ENCODE measurements around the gene SLC41A3. TPM values are rescaled to one million over a fixed set of nuclear protein-coding genes. Genes with fewer than 3 reads are reported as not detected.

The SLC41A3 gene
- total RNA-seq, result 10 to 100 TPM; 14.2 to 19.8 TPM
- 10 to 100 TPM in 1 of 2 donors, 1 to 10 TPM in 1; 9.3 to 11.2 TPM for polyA plus RNA-seq

DNA sequence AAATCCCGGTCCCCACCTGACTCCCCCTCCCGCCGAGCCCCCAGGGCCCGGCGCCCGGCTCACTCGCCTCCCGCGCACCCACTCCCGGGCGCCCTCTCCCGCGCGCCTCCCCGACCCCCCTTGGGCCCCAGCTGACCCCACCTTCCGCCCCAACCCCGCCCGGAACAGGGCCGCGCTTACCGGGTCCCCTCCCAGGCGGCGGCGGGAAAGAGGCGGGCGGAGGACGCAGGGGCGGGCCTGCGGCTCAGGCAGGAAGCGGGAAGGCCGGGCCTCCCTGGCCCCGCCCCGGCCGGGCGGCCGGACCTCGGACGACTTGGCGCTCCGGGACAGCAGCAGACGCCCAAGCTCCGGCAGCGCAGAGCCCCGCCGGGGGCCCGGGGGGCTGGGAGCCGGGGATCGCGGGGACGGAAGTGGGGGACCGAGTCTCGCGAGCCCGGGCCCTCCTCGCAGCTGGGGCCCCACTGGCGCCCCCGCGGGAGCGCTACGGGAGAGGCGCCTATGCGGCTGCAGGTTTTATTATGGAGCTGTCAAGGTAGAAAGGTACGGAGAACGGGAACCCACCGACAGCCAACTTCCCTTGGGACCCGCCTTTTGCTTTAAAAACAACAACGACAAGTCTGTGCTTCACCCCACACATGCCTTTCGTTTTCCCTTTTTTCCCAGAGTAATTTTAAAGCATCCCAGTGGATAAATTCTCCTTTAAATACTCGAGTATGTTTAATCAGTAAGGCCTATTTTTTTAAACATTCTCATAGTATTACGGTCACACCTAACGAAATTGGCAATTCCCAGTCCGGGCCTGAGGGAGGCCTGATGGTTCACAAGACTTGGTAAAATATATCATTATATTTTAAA, at the start of gene SLC41A3:
TSS of gene SLC41A3 (minus strand) at position 212 of the 855 bp plus-strand sequence. CDS start 15,905 bp downstream, outside the sequence.
- Histone ChIP-seq H3K4me3 (ENCODE audit: low read depth in 1 of 3, low read length in 3 of 3) (peak within 1 kb of the TSS; percentile 27 to 99 (median 78)), H3K9me3 (ENCODE audit: control insufficient read depth in 4 of 4, low read length in 3 of 4) (no peaks in the 10 kb centered on the region), H3K36me3 (ENCODE audit: control insufficient read depth in 4 of 4, insufficient read depth in 3 of 4, low read depth in 1 of 4, low read length in 3 of 4) (no peaks in the 10 kb centered on the region), H3K27me3 (ENCODE audit: control insufficient read depth in 4 of 4, insufficient read depth in 4 of 4, low read length in 3 of 4) (no peaks in the 10 kb centered on the region), H3K27ac (ENCODE audit: low read depth in 1 of 2, low read length in 2 of 2) (peak within 1 kb of the TSS; percentile 53 to 63), H3K9ac (ENCODE audit: low read depth in 1 of 2, low read length in 2 of 2) (peak within 1 kb of the TSS; percentile 49), H3K4me1 (ENCODE audit: control insufficient read depth in 4 of 4, insufficient read depth in 4 of 4, low read length in 3 of 4) (peaks cover 0 to 12% (median 4%) of the 10 kb centered on the region in 4 donors)
- no peak for TF ChIP-seq YY1 (IDR thresholded peaks at IDR 0.05)
- TF ChIP-seq, protein P1, sequence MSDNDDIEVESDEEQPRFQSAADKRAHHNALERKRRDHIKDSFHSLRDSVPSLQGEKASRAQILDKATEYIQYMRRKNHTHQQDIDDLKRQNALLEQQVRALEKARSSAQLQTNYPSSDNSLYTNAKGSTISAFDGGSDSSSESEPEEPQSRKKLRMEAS (IDR thresholded peaks at IDR 0.05), result no peak
- peak; percentile 4 for TF ChIP-seq SP1 (IDR thresholded peaks at IDR 0.05)
- TF ChIP-seq, protein P2, sequence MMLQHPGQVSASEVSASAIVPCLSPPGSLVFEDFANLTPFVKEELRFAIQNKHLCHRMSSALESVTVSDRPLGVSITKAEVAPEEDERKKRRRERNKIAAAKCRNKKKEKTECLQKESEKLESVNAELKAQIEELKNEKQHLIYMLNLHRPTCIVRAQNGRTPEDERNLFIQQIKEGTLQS (IDR thresholded peaks at IDR 0.05), result no peak
- no peak for TF ChIP-seq TAF1 (conservative IDR thresholded peaks at IDR 0.05)
- TF ChIP-seq FOXA1 (IDR thresholded peaks at IDR 0.05), result no peak
- TF ChIP-seq NR2F2 (IDR thresholded peaks at IDR 0.05), result no peak
- TF ChIP-seq, protein P3, sequence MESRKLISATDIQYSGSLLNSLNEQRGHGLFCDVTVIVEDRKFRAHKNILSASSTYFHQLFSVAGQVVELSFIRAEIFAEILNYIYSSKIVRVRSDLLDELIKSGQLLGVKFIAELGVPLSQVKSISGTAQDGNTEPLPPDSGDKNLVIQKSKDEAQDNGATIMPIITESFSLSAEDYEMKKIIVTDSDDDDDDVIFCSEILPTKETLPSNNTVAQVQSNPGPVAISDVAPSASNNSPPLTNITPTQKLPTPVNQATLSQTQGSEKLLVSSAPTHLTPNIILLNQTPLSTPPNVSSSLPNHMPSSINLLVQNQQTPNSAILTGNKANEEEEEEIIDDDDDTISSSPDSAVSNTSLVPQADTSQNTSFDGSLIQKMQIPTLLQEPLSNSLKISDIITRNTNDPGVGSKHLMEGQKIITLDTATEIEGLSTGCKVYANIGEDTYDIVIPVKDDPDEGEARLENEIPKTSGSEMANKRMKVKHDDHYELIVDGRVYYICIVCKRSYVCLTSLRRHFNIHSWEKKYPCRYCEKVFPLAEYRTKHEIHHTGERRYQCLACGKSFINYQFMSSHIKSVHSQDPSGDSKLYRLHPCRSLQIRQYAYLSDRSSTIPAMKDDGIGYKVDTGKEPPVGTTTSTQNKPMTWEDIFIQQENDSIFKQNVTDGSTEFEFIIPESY (IDR thresholded peaks at IDR 0.05), result no peak
- TF ChIP-seq, protein P4, sequence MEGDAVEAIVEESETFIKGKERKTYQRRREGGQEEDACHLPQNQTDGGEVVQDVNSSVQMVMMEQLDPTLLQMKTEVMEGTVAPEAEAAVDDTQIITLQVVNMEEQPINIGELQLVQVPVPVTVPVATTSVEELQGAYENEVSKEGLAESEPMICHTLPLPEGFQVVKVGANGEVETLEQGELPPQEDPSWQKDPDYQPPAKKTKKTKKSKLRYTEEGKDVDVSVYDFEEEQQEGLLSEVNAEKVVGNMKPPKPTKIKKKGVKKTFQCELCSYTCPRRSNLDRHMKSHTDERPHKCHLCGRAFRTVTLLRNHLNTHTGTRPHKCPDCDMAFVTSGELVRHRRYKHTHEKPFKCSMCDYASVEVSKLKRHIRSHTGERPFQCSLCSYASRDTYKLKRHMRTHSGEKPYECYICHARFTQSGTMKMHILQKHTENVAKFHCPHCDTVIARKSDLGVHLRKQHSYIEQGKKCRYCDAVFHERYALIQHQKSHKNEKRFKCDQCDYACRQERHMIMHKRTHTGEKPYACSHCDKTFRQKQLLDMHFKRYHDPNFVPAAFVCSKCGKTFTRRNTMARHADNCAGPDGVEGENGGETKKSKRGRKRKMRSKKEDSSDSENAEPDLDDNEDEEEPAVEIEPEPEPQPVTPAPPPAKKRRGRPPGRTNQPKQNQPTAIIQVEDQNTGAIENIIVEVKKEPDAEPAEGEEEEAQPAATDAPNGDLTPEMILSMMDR (IDR thresholded peaks at IDR 0.05; ENCODE audit: low read depth, low read length, missing input control), result peak; percentile 8
- TF ChIP-seq GABPA (IDR thresholded peaks at IDR 0.05 in 1 of 2, conservative IDR thresholded peaks at IDR 0.05 in 1 of 2), result peak in 1 of 2 donors; percentile 46
- TF ChIP-seq, protein P5, sequence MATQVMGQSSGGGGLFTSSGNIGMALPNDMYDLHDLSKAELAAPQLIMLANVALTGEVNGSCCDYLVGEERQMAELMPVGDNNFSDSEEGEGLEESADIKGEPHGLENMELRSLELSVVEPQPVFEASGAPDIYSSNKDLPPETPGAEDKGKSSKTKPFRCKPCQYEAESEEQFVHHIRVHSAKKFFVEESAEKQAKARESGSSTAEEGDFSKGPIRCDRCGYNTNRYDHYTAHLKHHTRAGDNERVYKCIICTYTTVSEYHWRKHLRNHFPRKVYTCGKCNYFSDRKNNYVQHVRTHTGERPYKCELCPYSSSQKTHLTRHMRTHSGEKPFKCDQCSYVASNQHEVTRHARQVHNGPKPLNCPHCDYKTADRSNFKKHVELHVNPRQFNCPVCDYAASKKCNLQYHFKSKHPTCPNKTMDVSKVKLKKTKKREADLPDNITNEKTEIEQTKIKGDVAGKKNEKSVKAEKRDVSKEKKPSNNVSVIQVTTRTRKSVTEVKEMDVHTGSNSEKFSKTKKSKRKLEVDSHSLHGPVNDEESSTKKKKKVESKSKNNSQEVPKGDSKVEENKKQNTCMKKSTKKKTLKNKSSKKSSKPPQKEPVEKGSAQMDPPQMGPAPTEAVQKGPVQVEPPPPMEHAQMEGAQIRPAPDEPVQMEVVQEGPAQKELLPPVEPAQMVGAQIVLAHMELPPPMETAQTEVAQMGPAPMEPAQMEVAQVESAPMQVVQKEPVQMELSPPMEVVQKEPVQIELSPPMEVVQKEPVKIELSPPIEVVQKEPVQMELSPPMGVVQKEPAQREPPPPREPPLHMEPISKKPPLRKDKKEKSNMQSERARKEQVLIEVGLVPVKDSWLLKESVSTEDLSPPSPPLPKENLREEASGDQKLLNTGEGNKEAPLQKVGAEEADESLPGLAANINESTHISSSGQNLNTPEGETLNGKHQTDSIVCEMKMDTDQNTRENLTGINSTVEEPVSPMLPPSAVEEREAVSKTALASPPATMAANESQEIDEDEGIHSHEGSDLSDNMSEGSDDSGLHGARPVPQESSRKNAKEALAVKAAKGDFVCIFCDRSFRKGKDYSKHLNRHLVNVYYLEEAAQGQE (IDR thresholded peaks at IDR 0.05), result no peak
- no peak for TF ChIP-seq JUND (IDR thresholded peaks at IDR 0.05)
- TF ChIP-seq RAD21 (IDR thresholded peaks at IDR 0.05), result peak in 1 of 2 donors; percentile 6
- TF ChIP-seq HNF4A (conservative IDR thresholded peaks at IDR 0.05), result no peak
- no peak for TF ChIP-seq EGR1 (IDR thresholded peaks at IDR 0.05; ENCODE audit: low read depth in 2 of 2)
- no peak for TF ChIP-seq HNF4G (IDR thresholded peaks at IDR 0.05)
- TF ChIP-seq RXRA (IDR thresholded peaks at IDR 0.05), result no peak
- DNase-seq (ENCODE audit: low spot score), result peak; percentile 87
- WGBS, result under 1% methylated on average over 72 of the region's 72 CpGs

Measured in liver (tissue), 9 donors.